GM21529 (cell line): ENCODE results near the gene SMIM36.
"Not testable (repeated sequence)": the region's sequence is repeated elsewhere in the genome, so short reads cannot be mapped to it uniquely, and the experiment has no call there.

Source experiments
- ATAC-seq: cut with Tn5 transposase; IDR thresholded peaks from one replicate; pipeline ENCODE4 v1.9.1; 2021; ENCODE audit not compliant: unreplicated experiment

Gene SMIM36

DNA sequence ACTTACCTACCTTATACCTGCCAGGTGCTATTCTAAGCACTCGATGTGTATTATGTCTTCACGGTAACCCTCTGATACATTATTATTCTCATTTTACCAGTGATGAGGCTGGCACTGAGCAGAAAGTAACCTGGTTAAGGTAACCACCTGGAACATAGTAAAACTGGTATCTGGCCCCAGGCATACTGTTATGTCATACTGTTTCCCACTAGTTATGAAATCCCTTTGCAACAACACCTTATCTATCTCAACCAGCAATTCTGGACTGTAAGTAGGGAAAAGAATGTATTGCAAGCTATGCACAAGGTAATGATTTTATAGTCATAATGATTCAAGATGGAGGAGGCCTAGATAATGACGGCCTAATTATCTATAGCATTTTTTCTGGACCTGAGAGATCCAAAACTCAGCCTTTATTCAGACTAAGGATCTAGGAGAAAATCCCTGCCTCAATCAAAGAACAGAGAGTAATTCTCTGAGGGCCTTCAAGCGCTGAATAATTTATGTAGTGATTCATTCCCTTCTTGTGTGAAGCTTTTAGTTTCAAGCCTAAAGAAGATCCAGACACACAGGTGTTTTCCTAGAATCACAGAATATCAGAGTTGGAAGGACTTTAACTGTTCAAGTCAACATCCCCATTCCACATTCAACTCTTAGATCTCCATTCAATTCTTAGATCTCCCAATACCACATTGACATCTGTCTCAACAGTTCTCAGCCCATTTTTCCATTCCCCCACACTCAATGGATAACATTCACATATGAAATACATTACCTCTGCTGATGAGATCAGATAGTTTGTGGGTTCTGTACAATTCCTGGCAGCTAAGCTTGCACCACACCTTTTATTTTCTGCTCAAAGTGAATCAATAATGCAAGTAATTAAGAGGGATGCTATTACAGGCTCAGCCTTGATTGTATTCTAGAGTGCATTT, 74.8 kb downstream of the SMIM36 start:
- ATAC-seq, result peak; percentile 14

DNA sequence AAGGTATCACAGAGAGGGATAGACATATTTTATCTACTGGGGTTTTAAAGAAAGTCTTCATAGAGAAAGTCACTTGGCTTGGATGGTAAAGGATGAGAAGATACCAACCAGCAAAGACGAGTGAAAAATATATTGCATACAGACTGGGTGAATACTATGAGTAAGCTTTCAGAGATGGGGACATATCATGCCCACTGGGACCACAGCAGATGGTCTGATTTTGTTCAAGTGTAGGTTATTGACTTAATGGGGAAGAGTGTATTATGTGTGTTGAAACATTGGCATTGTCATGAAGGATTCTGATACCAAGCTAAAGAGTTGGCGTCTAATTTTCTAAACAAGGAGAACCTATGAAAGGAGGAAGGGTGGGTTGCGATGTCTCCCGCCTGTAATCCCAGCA, 75.8 kb downstream of the SMIM36 start:
- ATAC-seq, result no peak

DNA sequence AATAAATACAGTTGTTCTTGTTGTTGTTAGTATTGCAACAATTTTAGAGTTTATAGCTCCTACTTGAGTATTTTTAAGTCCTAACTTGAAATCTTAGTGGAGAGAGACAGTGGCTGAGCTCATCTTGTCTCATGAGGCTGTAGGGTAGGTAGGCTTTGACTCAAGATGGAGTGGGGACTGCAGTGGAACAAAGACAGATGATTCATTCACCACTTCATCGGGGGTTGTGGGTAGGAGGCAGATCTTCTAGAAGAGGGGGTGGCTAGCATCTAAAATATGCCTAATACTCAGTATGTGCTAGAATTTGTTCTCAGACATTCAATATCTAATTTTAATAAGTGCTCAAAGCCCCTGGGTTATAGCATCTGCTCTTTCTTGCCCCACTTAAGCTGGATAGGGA, 76.5 kb downstream of the SMIM36 start:
- no peak for ATAC-seq

DNA sequence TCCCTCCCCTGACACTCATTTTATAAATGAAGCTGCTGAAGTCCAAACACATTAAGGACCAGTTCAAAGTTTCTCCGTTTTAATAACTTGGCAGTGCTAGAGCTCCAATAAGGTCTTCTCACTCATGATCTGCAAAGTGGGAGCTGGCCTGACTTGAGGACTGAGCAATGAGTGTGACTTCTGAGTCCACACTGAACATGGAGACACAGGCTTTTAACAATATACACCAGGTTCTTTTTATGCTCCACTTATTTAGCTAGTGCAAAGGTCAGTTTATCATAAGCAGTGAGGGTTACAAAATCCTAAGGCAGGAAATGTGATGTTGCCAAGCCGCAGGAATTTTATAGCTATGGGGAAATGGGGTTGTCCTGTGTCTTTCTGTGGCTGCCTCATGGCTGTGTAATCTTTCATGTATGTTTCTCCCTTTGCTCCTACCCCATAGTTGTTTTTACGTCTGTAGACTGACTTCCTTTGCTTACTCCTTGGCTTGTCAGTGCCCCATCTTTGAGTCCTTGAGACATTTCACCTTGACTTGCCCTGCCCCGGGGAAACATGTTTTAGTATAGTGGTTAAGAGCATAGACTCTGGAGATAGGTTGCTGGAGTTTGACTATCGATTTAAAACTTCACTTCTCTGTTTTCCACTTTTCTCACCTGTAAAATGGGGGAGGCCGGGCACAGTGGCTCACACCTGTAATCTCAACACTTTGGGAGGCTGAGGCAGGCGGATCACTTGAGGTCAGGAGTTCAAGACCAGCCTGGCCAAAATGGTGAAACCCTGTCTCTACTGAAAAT, 77.4 kb downstream of the SMIM36 start:
- no peak for ATAC-seq

DNA sequence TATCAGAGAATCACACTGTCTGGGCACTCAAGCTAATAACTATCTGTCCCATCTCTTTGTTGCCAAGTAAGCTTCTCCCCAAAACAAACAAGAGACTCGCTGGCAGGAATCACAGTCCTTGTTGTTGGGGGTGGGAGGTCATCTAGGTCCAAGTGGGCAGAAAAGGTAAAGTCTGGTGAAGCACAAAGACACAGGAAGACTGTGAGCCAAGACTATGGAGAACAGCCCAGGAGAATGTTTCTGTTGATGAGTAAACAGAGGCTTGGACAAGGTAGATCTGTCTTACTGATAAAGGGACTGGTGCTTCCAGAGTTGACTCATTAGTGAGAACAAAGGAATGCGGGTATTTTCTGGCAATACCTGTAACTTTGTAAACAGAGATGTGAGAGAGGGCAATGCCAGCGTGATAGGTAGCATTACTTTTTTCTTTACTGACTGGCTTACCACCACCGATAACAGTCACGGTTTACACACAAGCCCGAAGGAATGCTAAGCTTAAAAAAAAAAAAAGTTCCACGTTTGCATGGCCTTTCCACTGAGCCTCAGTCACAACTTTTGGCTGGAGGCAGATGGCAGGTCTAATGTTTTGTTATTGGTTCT, 78.1 kb downstream of the SMIM36 start:
- no peak for ATAC-seq

DNA sequence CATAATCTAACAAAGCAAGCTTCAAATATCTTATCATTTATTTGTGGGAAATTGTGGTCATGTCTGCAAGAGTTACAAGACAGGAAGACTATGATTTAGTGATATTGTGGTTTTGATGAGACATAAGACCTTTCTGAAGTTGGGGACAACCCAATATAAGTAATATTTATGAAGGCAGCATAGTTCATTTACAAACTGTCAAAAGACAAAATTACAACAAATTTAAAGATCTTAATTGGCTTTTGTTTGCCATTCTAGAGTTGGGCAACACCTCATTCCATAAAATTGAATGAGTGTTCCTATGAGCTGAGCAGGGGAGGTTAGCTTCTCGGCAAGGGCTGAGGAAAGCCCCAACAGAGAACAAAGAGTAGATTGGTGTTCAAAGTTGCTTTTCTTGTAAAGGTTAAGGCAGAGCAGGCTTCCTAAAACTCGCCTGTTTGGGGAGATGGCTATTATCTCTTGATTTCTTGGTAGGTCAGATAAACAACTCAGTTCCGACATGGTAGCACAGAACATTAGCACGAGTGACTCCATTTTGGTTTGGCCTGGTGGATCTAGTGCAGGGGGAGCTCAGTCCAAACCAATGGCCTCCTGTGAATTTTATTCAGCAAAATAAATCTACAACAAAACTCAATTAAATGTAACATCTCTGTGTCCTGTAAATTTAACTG, 78.8 kb downstream of the SMIM36 start:
- no peak for ATAC-seq

DNA sequence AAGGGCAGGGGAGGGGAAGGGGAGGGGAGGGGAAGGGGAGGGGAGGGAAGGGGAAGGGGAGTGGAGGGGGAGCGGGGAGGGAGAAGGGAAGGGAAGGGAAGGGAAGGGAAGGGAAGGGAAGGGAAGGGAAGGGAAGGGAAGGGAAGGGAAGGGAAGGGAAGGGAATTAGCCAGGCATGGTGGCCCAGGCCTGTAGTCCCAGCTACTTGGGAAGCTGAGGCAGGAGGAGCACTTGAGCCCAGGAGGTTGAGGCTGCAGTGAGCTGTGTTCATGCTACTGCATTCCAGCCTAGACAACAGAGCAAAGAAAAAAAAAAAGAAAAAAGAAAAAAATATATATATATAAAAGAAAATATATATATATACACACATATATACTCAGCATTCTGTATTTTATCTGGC, 79.3 kb downstream of the SMIM36 start:
- not testable (repeated sequence) for ATAC-seq

DNA sequence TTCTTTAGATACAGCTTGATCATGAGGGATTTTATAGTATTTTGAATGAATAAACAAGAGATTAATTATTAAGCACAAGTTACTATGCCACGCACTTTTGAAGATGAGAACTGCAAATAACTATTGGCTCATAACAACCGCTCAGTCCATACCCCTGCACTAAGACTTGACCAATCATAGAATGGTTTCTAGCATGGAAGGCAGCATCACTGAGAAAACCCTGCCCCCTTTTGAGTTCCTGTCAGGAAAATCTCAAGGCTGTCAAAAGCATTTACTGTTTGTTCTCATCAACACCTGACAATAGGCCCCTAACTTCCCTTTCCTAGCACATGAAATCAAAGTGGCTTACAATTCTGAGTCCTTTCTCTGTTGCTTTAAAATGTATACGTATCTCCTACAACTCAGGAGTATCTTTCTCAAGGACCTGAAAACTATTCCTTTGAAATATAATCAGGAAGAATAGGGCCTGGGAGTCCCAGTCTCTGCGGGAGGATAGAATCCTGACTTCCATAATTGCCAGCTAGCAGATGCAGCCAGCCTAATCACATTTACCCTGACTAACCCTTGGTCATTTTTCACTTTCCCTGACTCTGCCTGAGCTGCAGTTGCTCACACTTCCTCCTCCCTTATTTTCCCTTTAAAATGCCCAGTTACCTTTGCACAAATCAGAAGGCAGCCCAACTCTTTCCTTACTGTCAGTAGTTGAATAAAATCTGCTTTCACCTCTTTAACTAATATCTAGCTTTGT, 80.5 kb downstream of the SMIM36 start:
- no peak for ATAC-seq

DNA sequence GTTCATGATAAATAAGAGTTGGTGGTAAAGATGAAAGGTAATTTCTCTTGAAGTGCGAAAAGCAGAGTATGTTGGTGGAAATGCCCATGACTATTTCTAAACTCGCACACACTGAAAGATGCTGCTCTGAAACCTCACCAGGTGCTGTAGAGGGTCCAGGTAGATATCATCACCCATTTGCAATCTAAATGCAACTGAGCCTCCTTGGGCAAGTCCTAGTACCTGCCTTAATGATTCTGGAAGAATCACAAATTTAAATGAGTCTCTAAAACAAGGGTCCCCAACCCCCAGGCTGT, 83.7 kb downstream of the SMIM36 start:
- ATAC-seq, result no peak

DNA sequence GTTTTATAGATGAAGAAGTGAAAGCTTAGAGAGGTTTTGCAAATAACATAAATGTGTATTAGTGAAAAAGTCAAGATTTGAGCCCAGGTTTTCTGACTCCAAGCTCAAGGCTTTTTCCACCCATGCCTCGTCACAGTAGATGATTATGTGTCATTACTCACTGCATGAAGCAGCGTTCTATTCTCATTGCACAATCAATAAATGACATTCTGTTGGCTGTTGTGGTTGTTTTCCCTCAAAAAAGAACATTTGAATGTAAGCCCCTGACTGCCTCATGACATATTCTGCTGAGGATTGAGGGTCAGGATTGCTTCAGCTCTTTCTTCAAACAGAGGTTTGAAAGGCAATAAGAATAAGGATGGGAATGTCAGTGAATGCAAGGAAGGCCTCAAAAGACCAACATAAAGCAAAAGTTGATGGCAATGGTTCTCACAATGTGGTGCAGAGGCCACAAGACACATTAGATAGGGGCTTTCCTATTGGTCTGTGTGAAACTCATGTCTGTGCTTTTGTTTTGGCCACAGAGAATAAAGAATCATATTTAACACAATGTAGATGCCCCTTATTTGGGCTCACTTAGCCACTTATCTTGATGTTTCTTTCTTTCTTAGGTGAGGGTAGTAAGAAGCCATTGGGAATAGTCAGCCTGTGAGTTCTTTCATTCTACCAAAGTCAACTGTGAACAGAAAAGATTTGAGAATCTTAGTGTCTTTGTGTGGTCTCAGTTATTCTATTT, 84.2 kb downstream of the SMIM36 start:
- peak; percentile 53 for ATAC-seq

DNA sequence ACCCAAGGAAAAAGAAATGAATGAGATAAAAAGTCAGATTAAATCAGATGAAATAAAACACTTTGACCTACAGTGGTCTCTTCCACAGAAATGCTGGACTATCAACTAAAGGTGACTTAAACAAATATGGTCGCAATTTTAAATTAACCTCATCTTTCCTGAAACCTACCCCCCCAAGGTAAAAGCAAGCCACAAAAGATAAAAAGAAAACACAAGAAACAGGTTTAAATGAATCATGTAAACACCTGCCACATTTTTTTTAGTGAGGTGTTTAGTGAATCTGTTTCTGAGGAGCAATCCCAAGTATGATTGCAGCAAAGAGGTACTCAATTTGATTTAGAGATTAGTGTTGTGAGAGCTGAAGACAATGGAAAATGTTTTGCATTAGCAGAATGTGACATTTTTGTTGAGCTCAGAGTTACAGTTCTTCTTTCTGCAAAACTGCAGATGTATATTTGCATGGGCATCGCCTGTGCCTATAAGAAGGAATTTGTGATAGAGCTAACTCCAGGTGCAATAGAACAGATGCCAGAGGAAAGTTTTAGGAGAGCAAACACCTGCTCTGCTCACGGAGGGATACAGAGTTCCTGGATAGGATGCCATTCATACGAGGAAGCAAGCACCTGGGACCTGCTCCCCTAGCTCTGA, 86.2 kb downstream of the SMIM36 start:
- ATAC-seq, result no peak

DNA sequence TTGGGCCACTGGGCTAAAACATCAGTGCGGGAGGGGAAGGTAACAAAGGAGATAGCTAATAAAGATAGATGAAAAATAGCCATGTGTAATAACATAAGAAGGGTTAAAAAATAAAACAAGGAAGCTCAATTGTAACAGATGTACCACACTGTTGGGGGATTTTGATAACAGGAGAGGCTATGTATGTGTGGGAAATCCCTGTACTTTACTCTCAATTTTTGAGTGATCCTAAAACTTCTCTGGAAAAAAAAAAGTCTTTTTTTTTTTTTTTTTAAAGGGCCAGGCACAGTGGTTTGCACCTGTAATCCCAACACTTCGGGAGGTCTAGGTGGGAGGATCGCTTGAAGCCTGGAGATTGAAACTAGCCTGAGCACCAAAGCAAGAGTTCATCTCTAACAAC, 87.7 kb downstream of the SMIM36 start:
- ATAC-seq, result no peak

DNA sequence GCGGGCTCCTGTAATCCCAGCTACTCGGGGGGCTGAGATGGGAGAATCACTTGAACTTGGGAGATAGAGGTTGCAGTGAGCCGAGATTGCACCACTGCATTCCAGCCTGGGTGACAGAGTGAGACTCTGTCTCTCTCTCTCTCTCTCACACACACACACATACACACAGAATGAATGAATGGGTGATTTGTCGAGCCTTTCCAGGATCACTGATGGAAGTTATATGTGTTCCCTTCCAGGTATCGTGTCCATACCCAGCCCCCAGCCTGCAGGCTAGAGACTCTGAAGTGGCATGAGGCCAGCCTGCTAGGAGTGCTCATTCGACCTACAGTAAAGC, 88.5 kb downstream of the SMIM36 start:
- not testable (repeated sequence) for ATAC-seq

DNA sequence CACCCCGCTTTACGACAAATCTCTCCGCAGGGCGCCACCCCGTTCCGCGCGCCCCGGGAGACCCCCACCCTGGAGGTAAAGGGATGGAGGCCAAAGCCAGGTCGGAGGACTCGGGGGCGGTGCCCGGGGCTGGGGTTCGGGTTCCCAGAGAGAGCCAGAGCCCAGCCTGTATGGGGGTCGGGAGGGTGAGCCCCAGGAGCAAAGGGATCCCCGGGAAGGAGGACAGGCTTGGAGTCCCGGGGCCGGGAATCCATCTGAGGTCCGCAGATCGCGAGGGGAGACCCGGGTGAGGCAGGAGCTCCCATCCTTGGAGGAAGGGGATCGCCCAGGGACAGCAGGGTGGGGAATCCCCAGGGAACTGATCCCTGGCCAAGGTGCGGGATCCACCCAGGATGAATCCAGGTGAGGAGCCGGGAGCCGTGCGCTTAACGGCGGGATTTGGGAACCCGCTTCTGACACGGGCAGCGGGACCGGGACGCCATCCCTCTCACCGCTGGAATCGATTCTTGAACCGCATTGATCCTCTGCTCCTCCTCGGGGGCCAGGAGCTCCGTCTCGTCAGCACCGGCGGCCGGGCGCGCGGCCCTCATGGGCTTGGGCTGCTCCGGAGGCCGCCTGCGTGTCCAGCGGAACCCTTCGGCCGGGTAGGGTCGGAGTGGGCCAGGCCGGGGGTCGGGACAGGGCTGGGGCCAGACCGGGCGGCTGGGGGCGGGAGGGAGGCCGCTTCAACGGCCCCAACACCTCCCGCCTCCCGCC, 89.9 kb downstream of the SMIM36 start, which contains the start of gene MMD:
MMD (minus strand) TSS at position 657 of the 756 bp plus-strand sequence; CDS start at position 517, 140 bp downstream.
- peak; percentile 26 for ATAC-seq

DNA sequence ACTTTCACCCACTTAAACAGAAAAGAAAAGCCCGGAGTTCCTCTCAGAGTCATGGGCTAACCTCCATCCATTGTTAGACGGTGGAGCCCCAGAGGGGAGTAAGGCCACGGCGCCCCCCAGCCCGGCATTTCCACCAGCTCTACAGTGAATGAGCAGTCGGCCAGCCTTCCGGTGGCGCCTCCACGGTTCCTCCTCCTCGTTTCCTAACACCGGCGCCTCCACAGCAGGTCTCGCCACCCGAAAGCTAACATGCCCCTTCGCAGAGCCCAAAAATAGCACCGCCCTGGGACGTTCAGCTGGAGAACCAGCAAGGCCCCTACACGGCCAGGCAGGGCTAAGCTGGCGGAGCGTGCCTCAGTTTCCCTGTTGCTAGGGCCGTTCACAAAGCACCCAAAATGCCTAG, 90.5 kb downstream of the SMIM36 start:
- peak; percentile 17 for ATAC-seq

DNA sequence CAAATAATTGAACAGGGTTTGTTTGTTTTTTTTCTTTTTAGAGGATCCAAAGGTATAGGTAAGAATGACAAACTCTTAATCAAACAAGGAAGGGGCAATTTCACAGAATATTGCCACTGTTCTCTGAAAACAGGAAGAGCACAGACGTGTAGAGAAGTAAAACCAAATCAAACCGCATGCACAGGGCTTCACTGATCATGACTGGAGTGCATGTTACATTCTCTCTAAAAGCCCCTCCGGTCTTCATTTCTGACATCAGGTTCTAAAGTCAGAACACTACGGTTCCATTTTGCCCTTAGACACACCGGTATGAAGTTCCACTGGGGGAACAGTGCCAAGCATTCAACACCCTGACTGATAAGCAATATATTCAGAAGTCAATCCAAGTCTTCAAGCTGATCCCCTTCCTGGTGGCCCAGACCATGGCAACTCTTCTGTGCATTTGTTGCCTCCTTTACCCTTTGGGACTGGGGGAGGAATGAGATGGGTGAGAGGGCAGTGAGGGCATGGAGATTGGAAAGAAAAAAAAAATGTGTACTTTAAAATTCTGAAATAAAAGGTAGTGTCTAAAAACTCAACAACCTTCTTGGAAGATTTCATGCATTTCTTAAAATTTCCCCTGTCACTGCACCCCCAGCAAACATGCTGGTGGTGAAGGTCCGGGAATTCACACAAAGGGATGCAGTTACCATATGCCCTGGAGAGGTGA, 91.0 kb downstream of the SMIM36 start:
- peak; percentile 31 for ATAC-seq

DNA sequence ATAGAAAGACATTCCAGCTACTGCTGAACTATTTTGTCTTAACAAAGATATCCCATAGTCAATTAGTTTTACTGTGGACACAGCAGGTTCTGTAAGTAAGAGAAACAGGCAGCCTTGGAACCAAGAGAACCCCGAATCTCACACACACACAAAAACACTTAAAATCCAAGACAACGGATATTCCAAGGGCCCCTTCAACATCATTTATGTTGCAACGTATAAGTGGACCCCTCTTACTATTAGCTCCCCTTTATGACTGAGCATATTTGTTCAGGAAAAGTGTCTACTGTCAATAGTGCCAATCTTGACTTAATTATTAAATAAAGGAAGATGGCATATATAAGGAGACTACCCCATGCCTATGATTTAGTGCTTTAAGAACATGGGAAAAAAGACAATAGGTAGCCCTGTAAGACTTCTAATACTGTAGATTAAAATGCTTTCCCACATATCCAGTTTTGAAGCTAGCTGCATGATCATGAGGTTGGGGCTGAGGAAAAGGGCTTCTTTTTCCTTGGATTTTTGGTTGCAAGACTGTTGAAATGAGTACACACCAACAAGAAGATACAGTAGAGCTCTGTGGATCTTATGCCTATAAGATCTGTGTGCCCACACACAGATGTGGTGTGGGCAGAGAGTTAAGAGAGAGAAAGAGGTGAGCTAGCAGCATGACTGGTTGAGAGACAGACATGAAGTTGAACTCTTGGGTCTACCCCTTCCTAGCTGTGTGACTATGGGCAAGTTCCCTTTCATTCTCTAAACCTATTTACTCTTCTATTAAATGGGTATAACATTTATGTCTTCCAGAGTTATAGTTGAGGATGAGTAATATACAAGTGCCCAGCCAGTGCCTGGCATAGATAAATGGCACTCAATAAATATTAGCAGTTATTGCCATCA, 92.6 kb downstream of the SMIM36 start:
- no peak for ATAC-seq
